HepG2 (cell line): ENCODE data around the gene DRC7. TPM values are rescaled to one million over a fixed set of nuclear protein-coding genes. Genes with fewer than 3 reads are reported as not detected.

Source experiments
- MAF1 ChIP-seq: sonication (generic); formaldehyde crosslinking; IDR thresholded peaks from 2 replicates; pipeline ENCODE4 v1.5.0; 2020; ENCODE audit warnings: missing genetic modification reagents, borderline replicate concordance
- MBNL3 ChIP-seq: fragments of 250-450 bp; sonication (Bioruptor Pico); conservative IDR thresholded peaks from 2 replicates; pipeline ENCODE4 v1.8.0; 2022; ENCODE audit warnings: mild to moderate bottlenecking, inconsistent platforms
- NFRKB ChIP-seq: fragments of 450-650 bp; IDR thresholded peaks from 2 replicates; pipeline ENCODE4 v1.6.1; 2017
- POLR2G ChIP-seq: fragments of 200-400 bp; formaldehyde crosslinking; IDR thresholded peaks from 2 replicates; pipeline ENCODE4 v1.6.1; 2018; ENCODE audit warnings: mild to moderate bottlenecking, low read depth, low read length, moderate library complexity
- RFX3 ChIP-seq: IDR thresholded peaks from 2 replicates; pipeline ENCODE4 v1.6.1; 2016; ENCODE audit warnings: missing biosample characterization, missing genetic modification reagents
- TFDP2 ChIP-seq: sonication (generic); formaldehyde crosslinking; IDR thresholded peaks from 2 replicates; pipeline ENCODE4 v1.4.0; 2020; ENCODE audit warnings: missing genetic modification reagents
- ZBTB42 ChIP-seq: sonication (generic); formaldehyde crosslinking; IDR thresholded peaks from 2 replicates; pipeline ENCODE4 v1.5.0; 2020; ENCODE audit warnings: mild to moderate bottlenecking, missing genetic modification reagents
- ZBTB44 ChIP-seq: sonication (generic); formaldehyde crosslinking; IDR thresholded peaks from 2 replicates; pipeline ENCODE4 v1.4.0; 2020; ENCODE audit warnings: missing genetic modification reagents
- ZMAT3 ChIP-seq: sonication (generic); formaldehyde crosslinking; conservative IDR thresholded peaks from 2 replicates; pipeline ENCODE4 v1.7.0; 2021; ENCODE audit warnings: missing genetic modification reagents
- ZNF333 ChIP-seq: sonication (generic); formaldehyde crosslinking; IDR thresholded peaks from 2 replicates; pipeline ENCODE4 v1.4.0; 2020; ENCODE audit warnings: mild to moderate bottlenecking, missing genetic modification reagents, borderline replicate concordance
- ZNF350 ChIP-seq: sonication (generic); formaldehyde crosslinking; IDR thresholded peaks from 2 replicates; pipeline ENCODE4 v1.4.0; 2020; ENCODE audit warnings: mild to moderate bottlenecking, low read depth, missing genetic modification reagents, borderline replicate concordance
- ZNF382 ChIP-seq: sonication (generic); formaldehyde crosslinking; IDR thresholded peaks from 2 replicates; pipeline ENCODE4 v1.5.0; 2020; ENCODE audit warnings: missing genetic modification reagents, mild to moderate bottlenecking, borderline replicate concordance
- ZNF484 ChIP-seq: sonication (generic); formaldehyde crosslinking; IDR thresholded peaks from 2 replicates; pipeline ENCODE4 v1.5.1; 2020; ENCODE audit warnings: mild to moderate bottlenecking, low read depth, missing genetic modification reagents, borderline replicate concordance
- ZNF512B ChIP-seq: sonication (generic); formaldehyde crosslinking; IDR thresholded peaks from 2 replicates; pipeline ENCODE4 v1.5.1; 2020; ENCODE audit warnings: missing genetic modification reagents, mild to moderate bottlenecking, borderline replicate concordance
- ZNF570 ChIP-seq: sonication (generic); formaldehyde crosslinking; IDR thresholded peaks from 2 replicates; pipeline ENCODE4 v1.4.0; 2020; ENCODE audit warnings: mild to moderate bottlenecking, missing genetic modification reagents, borderline replicate concordance
- ZNF614 ChIP-seq: IDR thresholded peaks from 2 replicates; pipeline ENCODE4 v1.6.1; 2018; ENCODE audit warnings: missing biosample characterization, missing genetic modification reagents, inconsistent platforms, borderline replicate concordance
- ZNF747 ChIP-seq: sonication (generic); formaldehyde crosslinking; IDR thresholded peaks from 2 replicates; pipeline ENCODE4 v1.8.1; 2023; ENCODE audit warnings: missing genetic modification reagents, mild to moderate bottlenecking, borderline replicate concordance
- ZSCAN21 ChIP-seq: sonication (generic); formaldehyde crosslinking; IDR thresholded peaks from 2 replicates; pipeline ENCODE4 v1.8.0; 2022; ENCODE audit warnings: mild to moderate bottlenecking, missing genetic modification reagents, moderate library complexity, borderline replicate concordance
- polyA plus RNA-seq, 8 experiments: library from polyadenylated mRNA; depleted of rRNA in 3 of 8; stranded (reverse) in 7 of 8; unstranded in 1 of 8; fragments of >200 nt; fragmentation: Illumina TruSeq in 4 of 8; extraction: Trizol in 4 of 8; gene quantifications; 2 replicates each; pipeline versions ENCODE4 v1.2.1 to v1.2.3, GENCODE V29; 2011 to 2016; ENCODE audit warnings: low read depth in 4 of 8, missing spikeins in 1 of 8, mixed read lengths in 1 of 8; ENCODE audit not compliant: insufficient read depth in 1 of 8
- total RNA-seq, 5 experiments: library from RNA; depleted of rRNA; stranded (reverse); fragments of >200 nt; fragmentation: Illumina TruSeq; extraction: Trizol; gene quantifications; 2 replicates each; pipeline ENCODE4 v1.2.3, GENCODE V29; 2016; ENCODE audit warnings: low read depth in 1 of 5
- TF ChIP-seq, protein P1 (sequence below): sonication (generic); formaldehyde crosslinking; IDR thresholded peaks from 2 replicates; pipeline ENCODE4 v1.4.0; 2020; ENCODE audit warnings: low read depth, mild to moderate bottlenecking, missing genetic modification reagents
- TF ChIP-seq, protein P2 (sequence below): sonication (generic); formaldehyde crosslinking; IDR thresholded peaks from 2 replicates; pipeline ENCODE4 v1.5.0; 2020; ENCODE audit warnings: missing genetic modification reagents
- TF ChIP-seq, protein P3 (sequence below): sonication (generic); formaldehyde crosslinking; IDR thresholded peaks from 2 replicates; pipeline ENCODE4 v1.4.0; 2020; ENCODE audit warnings: missing genetic modification reagents

Gene DRC7
- total and polyA plus RNA-seq, 2 of the 13 experiments (the other 11 are each of a cell fraction or from before 2014, with no cell fraction given) = 2.7 to 3.4 TPM

GRCh38 chr16:57709663-57710062 is 15.1 kb downstream of the DRC7 start (continued):
- TF ChIP-seq ZNF512B (CRISPR knock-in tag) (no peak), ZNF333 (CRISPR knock-in tag) (no peak), ZBTB44 (no peak), ZNF747 (no peak), ZNF382 (no peak), POLR2G (peak; percentile 48; the same call in 1 of the 2 replicates), TFDP2 (no peak), ZNF570 (no peak), NFRKB (no peak), ZBTB42 (CRISPR knock-in tag) (no peak), ZNF350 (CRISPR knock-in tag) (no peak), MBNL3 (CRISPR knock-in tag) (no peak), MAF1 (CRISPR knock-in tag) (no peak), ZSCAN21 (no peak), ZNF484 (CRISPR knock-in tag) (no peak), ZNF614 (CRISPR knock-in tag) (peak; percentile 55; the same call in 1 of the 2 replicates), RFX3 (CRISPR knock-in tag) (no peak), ZMAT3 (CRISPR knock-in tag) (no peak)
- TF ChIP-seq, protein P1, sequence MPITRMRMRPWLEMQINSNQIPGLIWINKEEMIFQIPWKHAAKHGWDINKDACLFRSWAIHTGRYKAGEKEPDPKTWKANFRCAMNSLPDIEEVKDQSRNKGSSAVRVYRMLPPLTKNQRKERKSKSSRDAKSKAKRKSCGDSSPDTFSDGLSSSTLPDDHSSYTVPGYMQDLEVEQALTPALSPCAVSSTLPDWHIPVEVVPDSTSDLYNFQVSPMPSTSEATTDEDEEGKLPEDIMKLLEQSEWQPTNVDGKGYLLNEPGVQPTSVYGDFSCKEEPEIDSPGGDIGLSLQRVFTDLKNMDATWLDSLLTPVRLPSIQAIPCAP = no peak
- TF ChIP-seq, protein P2, sequence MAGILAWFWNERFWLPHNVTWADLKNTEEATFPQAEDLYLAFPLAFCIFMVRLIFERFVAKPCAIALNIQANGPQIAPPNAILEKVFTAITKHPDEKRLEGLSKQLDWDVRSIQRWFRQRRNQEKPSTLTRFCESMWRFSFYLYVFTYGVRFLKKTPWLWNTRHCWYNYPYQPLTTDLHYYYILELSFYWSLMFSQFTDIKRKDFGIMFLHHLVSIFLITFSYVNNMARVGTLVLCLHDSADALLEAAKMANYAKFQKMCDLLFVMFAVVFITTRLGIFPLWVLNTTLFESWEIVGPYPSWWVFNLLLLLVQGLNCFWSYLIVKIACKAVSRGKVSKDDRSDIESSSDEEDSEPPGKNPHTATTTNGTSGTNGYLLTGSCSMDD (CRISPR knock-in tag) = no peak
- TF ChIP-seq, protein P3, sequence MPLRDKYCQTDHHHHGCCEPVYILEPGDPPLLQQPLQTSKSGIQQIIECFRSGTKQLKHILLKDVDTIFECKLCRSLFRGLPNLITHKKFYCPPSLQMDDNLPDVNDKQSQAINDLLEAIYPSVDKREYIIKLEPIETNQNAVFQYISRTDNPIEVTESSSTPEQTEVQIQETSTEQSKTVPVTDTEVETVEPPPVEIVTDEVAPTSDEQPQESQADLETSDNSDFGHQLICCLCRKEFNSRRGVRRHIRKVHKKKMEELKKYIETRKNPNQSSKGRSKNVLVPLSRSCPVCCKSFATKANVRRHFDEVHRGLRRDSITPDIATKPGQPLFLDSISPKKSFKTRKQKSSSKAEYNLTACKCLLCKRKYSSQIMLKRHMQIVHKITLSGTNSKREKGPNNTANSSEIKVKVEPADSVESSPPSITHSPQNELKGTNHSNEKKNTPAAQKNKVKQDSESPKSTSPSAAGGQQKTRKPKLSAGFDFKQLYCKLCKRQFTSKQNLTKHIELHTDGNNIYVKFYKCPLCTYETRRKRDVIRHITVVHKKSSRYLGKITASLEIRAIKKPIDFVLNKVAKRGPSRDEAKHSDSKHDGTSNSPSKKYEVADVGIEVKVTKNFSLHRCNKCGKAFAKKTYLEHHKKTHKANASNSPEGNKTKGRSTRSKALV = no peak
